Panc1 (cell line): ENCODE data around the gene CYP39A1.

Experiments
- CTCF ChIP-seq: fragments of 450-650 bp; IDR thresholded peaks from 2 replicates; pipeline ENCODE4 v1.5.1; 2017; ENCODE audit warnings: mild to moderate bottlenecking
- POLR2AphosphoS5 ChIP-seq: IDR thresholded peaks from 2 replicates; pipeline ENCODE4 v1.6.1; 2012; ENCODE audit warnings: mild to moderate bottlenecking, low read depth, low read length, moderate library complexity
- REST ChIP-seq, 2 experiments: IDR thresholded peaks; 2 replicates each; pipeline ENCODE4 v1.6.1; 2011 to 2012; ENCODE audit warnings: low read depth in 2 of 2, control low read depth in 1 of 2, low read length in 1 of 2, mild to moderate bottlenecking in 1 of 2, moderate library complexity in 1 of 2; ENCODE audit not compliant: insufficient read depth in 1 of 2
- TCF7L2 ChIP-seq: IDR thresholded peaks from 2 replicates; pipeline ENCODE4 v1.6.1; 2011; ENCODE audit warnings: mild to moderate bottlenecking, low read depth, low read length, inconsistent platforms

GRCh38 chr6:46502486-46503119 is 150.0 kb downstream of the CYP39A1 start:
- TF ChIP-seq CTCF, result no peak
- TF ChIP-seq REST (IDR thresholded peaks at IDR 0.05; ENCODE audit: insufficient read depth in 1 of 2, low read depth in 2 of 2, low read length in 1 of 2), result no peak
- TF ChIP-seq TCF7L2, result no peak
- TF ChIP-seq POLR2AphosphoS5, result no peak
